GM12875 (cell line): ENCODE measurements around the gene SEMA4C.

Experiments
- H3K4me3 ChIP-seq: one replicate; pipeline ENCODE4 v1.5.1; 2011; ENCODE audit warnings: low read depth, low read length, control low read depth
- CTCF ChIP-seq: IDR thresholded peaks from 2 replicates; pipeline ENCODE4 v1.5.1; 2011; ENCODE audit warnings: low read depth, mild to moderate bottlenecking, control low read depth, inconsistent platforms, low read length, moderate library complexity, borderline replicate concordance; ENCODE audit not compliant: insufficient read depth

SEMA4C gene

GRCh38 chr2:96903815-96904214 is 33.9 kb upstream of the SEMA4C start:
- TF ChIP-seq CTCF = no peak
- H3K4me3 ChIP-seq = no peak overlapping the region

- H3K4me3 ChIP-seq = no peak overlapping the region
- no peak for TF ChIP-seq CTCF
Observed at GRCh38 chr2:96903318-96903717, 33.4 kb upstream of the SEMA4C start.

GRCh38 chr2:96900237-96900636 is 30.4 kb upstream of the SEMA4C start:
- no peak for TF ChIP-seq CTCF
- no peak overlapping the region for H3K4me3 ChIP-seq

- TF ChIP-seq CTCF = no peak
- no peak overlapping the region for H3K4me3 ChIP-seq
Observed at GRCh38 chr2:96899413-96899741, 29.5 kb upstream of the SEMA4C start.

- no peak for TF ChIP-seq CTCF
- no peak overlapping the region for H3K4me3 ChIP-seq
Observed at GRCh38 chr2:96898641-96899412, 28.9 kb upstream of the SEMA4C start.

- no peak overlapping the region for H3K4me3 ChIP-seq
Observed at GRCh38 chr2:96898135-96898505, 28.2 kb upstream of the SEMA4C start.

More at GRCh38 chr2:96898135-96898505, 28.2 kb upstream of the SEMA4C start:
- no peak for TF ChIP-seq CTCF
